GM19035 (cell line): ENCODE data around the gene MAP2K5.

Experiments used
- ATAC-seq: cut with Tn5 transposase; IDR thresholded peaks from one replicate; pipeline ENCODE4 v1.9.1; 2021; ENCODE audit not compliant: unreplicated experiment

MAP2K5 gene

DNA sequence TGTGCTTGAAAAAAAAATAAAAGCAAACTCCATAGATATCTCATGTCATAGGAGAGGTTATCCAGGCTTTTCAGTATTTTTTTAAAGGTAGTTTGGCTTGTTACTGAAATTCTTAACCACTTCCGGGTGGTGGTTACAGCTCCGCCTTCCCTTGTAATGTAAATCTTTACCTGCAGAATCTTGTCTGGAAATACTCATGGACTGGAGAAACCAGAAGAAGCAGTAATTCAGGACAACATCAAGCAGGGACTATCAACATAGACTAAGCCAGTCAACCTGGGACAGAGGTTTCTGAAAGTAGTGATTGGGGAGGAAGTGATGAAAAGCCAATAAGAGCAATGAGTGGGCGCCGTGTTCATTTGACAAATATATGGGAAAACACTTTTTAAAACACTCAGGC, 203.9 kb downstream of the MAP2K5 start:
- ATAC-seq, result no peak

DNA sequence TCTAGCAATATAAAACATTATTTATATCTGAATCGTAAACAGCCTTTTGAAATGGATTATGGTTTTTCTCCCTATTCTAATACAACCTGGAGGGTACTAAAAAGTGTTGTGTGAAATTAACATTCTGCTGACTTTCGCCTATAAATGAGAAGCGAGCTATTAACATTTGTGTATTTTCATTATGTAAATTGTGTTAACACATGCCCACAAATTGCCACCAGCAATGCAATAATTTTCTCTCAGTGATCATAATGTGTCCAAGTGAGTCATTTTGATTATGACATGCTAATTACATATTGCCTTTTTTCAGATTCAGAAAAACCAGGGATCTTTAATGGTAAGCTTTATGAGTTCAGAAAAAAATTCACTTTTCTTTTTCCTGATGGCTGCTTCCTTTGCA, 205.4 kb downstream of the MAP2K5 start:
- ATAC-seq, result no peak

DNA sequence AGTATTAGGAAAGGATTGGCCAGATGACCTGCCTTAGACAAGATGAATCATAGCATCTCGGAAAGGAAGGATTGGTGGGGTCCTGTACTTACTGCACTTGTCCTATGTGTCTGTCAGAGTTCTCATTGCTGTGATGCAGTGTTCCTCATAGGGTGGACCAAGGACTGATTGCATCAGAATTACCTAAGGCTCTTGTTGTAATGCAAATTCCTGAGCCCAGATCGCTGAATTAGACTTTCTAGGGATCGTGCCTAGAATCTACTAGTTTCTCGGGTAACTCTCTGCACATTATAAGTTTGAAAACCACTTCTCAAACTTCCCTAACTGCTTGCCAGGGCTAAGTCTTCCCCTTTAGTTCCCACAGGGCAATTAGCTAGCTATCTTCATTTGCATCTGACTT, 207.9 kb downstream of the MAP2K5 start:
- ATAC-seq, result no peak

DNA sequence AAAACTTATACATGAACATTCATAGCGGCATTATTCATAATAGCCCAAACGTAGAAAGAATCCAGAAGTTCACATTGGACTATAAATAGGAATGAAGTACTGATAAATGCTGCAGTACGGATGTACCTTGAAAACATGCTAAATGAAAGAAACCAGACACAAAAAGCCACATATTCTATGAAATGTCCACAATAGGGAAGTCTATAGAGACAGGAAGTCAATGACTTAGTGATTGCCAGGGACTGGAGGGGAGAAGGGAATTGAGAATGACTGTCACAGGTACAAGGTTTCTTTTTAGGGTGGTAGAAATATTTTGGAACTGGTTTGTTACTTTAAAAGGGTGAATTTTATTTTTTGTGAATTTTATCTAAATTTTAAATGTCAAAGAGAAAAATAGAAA, 211.4 kb downstream of the MAP2K5 start:
- ATAC-seq, result no peak

DNA sequence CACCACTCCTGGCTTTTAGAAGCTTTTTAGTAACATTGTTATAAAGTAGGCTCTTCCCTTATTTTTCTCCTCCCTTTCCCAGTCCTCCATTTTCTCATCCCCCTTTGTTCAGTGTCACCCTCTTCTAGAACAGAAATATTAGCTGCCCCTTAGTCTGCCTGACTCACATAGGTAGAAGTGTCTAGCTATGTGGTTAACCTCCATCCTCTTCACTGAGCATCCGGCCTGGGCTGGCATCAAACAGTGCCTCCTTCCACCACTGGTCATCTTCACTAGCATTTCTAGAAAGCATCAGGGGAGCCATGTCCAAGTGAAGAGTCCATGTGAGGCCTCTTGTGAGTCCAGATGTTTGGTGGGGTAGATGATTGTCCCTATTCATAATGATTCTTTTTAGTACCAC, 212.8 kb downstream of the MAP2K5 start:
- ATAC-seq, result no peak

DNA sequence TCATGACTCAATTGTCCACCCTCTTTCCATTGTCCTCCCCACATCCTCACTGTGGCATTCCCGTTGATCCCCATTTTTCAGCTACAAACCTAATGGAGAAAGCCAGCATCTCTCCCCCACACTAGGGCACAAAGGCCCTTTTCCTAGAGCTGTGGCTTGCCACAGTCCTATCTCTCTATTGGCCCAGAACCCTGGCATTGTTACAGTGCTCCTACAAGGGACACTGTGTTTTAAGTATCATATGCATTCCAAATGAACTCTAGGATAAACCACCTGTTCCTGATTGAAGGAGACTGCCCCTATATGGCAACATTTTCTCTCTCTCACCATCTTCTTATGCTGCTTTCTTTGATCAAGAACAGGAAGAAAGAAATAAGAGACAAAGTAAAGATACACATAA, 213.4 kb downstream of the MAP2K5 start:
- no peak for ATAC-seq

DNA sequence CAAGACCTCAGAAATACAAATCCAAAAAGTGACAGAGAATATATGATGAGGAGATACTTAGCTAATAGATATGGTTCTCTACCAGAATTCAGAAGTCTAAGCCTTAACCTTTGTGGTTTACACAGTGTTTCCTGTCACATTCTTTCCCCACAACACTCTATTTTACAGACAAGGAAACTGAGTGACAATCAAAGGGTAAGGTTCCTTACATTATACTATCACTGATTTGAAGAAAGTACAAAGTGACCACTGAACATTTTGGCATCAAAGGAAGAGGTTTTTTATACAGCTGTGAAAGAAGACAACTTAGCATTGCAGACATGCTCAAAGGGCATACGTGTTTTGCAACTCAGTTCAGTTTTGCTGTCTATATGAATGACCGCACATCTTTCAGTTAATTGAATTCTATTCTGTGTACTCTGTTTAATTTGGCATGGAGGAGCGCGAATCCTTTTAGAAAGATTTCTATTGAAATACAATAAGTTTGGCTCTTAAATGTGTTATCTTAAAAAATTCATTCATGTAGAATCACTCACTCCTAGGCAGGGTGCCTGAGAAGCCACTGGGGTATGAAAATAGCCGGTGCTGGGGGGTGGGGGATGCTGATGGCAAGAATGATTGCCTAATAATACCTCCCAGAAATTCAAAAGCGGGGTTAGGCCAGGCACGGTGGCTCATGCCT, 216.3 kb downstream of the MAP2K5 start:
- no peak for ATAC-seq

DNA sequence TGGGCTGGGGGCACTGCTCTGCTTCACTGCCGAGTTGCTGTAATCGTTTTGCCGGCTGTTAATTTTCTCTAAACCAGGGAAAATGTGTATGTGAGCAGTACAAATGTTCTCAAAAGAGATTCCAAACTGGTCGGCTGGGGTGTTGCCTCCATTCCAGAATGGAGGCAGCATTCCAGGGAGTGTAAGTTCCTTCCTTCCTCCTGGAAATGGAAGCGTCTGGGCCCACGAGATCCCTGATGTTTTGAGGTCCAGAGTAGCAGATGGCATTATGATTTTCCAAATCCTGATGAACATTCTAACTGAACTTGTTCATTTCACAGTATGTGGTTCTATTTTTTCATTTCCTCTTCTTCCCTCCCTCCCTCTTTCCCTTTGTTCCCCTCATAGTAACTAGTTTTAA, 218.4 kb downstream of the MAP2K5 start:
- no peak for ATAC-seq

DNA sequence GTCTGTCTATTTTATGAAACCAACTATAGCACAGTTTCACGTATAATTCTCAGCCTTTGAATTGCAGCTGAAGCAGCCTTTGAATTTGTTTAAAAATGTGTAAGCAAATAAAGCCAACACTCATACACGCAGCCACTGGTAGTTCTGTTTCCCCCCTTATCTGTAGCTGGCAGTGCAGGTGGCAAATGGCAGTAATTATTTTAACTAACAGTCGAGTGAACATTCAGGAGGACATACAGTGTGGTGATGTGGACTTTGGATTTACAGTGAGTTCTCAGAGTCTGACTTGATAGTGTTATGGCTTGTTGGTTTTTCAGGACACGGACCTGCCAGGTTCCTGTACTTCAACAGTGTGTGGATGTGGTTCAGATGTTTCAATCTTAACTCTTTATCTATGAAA, 218.8 kb downstream of the MAP2K5 start:
- no peak for ATAC-seq

DNA sequence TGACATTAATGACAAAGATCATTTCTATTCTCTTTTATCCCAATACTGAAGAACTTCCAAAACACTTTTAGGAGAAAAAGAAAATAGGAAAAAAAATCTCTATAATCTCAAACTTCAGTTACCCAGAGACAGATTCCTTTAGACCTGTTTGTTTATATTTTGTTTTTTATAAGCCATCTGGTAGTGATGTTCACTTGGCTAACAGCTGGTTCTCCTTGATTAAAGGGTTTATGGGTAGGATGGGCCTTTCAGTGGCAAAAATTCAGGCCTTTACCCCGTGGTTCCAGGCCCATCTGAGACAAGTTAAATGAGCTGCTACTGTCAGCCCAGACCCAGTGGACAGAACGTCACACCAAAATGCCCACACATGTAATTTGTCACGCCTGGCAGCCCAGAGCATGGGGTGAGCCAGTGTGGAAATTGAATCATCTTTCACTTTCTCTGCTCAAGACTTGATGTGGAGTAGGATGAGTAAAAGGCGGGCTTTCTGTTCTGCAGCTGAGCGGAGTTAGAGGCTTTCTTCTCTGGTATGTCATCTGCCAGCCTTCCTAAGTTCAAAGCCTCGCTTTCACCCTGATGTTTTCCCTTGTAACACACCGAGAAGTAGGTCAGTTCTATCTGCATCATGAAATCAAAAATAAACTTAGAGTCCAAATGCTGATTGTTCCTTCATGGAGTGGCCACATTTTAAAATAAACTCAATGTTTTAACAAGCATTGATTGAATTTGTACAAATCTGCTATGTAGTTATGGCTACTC, 220.3 kb downstream of the MAP2K5 start:
- peak; percentile 76 for ATAC-seq

DNA sequence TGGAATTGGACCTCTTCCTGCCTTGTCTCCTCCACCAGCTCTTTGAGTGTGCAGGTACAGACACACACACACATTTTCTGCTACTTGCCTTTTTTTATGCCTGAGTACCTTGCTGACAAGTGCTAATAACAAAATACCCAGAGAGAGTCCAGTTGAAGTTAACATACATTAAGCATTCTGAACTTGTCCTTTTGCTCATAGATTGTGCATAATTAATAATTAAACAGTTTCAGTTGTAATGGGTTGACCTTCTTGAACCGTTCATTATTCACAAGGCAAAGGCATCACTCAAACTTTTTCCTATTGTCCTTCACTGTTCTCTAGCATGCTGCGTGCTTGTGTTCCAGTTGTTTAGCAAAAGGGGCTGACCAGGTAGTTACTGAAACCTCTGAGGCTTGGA, 223.2 kb downstream of the MAP2K5 start:
- no peak for ATAC-seq

DNA sequence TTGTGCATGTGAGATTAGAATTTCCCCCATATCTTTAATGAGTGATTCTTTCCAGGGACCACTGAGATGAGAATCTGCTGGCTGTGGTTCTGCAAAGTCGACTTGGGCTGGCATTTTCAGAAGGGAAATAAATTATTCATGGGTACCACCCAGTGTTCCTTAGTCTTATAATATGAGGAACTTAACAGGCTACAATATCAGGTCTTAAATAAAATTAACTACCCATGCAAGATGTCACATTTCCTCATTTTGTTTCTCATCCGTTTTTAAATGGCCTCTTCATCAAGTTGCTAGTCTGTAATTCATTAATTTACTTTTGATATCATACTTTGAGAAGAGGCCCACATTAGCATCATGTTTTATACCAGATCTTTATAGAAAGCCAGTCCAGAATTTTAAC, 224.5 kb downstream of the MAP2K5 start:
- no peak for ATAC-seq

DNA sequence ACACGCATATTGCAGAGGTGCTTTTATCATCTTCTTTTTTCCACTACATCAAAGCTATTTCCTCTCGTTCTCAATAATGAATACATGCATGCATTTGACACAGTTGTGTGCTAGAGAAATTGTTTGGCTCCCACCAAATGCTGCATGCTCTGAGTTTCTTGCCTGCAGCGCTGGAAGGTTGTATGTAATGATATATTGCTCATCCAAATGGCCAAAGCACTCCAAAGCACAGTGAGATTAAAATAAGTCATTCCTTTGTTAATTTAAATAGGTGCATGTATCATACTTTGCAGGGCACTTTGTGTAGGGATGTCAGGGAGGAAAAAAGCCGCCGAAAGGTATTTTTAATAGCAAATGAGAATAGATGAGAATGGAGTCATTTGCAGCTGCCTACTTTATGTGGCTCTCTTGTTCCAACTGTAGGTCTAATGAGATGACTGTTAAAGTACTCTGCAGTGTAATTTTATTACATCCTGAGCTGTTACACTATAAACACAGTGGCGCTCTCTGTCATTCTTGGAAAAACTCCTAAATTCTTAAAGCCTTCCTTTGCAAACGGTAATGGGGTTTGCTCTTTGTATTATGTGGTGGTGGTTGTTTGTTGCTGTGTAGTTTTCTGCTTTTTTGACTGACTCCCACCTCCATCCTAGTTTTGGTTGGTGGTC, 225.9 kb downstream of the MAP2K5 start:
- ATAC-seq, result no peak

DNA sequence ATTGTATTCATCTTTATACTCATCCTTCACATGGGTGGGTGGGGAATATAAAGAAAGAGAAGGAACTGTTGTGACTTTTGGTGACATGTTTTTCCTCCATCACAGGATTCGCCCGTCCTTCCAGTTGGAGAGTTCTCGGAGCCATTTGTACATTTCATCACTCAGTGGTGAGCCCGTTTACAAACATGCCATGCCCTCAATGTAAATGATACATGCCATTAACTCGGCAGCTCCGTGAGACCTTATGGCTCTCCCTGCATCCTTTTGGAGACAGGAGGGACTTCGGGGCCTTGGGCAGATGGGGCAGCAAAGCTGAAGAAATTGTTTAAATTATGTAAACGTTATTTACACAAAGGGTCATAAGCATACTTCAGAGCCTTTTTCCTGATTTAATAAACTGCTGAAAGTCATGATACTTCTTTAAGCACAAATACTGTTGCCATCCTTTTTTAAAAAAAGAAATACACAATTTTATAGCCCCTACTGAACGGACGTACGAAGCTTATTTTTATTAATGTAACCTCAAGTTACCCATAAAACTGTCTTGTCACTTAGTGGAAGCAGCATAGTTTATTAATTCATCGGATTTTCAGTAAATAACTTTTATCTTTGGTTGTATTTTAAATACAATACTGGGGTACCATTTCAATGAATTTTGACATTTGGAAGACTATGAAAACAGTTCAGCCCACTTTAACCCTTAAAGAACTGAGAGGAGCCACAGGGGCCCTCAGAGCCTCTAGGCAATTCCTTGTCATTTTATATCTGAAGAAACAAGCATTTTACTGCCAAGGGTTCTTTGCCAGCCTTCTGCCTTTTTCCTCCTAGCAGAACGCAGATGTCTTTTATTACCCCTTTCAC, 227.2 kb downstream of the MAP2K5 start:
- ATAC-seq, result no peak

DNA sequence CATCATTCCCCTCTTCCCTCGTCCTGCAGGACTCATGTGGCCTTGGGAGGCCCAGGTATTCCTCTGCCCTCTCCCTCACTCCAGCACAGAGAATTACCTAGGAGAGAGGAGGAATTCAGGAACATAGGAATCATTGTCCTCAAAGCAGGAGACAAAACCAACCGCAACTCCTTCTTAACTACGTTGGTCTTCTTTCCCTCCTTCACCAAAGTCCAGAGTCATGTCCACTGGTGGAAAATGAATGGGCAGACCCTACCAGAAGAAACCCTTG, 227.8 kb downstream of the MAP2K5 start:
- no peak for ATAC-seq

DNA sequence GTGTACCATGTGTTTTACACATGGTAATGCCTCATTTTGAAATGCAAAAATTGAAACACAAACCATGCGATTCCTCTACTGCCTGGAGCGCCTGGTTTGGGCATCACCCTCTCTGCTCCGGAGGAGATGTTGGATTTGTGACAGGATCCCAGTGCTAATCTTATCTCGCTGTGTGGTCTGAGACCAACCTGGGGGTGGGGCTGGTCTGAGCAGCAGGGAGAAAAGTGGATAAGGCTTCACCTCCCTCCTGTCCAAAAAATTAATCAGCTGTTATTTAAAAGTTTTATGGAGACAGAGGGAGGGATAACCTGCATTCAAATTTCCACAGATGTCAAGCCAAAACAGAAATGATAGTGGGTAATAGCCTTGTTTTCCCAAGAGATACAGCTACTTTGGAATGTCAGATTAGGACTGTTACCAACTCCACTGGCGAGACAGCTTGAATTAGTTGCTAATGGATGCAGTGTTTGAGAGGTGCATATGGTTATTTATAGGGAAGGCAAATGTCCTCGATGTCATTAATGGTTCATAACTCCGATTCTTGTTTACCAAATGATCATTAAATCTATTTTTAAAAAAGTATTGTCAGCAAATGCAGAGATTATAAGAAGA, 228.8 kb downstream of the MAP2K5 start:
- no peak for ATAC-seq

DNA sequence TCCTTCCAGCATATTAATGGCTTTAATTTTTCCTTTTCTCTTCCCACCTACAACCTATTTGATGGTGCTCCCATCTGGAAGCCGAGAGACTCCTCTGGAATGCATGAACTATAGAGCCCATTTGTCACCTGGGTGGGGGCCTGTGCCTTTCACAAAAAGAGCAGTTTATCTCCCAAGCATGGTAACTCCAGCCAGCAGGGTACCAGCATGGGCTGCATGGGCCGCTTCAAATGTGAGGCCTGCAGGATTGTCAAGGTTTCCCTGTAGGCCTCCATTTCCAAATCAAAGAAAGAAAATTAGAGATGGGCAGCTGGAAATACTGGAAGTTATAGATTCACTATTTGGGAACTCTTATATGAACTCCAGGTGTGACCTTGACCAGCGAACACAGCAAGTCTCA, 232.1 kb downstream of the MAP2K5 start:
- no peak for ATAC-seq

DNA sequence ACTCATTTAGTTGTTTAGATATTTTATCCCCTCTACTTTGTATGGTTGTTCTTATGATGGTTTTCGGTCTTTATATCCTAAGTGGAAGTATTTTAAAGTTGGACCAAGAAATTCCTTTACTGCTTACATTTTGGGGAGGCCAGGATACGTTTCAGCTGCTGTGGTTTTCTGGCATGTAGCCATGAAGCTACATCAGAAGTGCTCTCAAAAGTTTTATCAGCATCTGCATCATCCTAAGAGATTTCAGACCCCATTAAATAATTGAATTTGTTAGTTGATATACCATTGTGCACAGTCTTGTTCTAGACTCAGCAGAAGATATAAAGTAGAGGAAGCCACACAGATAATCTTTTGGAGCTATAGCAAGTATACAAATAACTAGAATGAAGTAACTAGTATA, 232.7 kb downstream of the MAP2K5 start:
- no peak for ATAC-seq

DNA sequence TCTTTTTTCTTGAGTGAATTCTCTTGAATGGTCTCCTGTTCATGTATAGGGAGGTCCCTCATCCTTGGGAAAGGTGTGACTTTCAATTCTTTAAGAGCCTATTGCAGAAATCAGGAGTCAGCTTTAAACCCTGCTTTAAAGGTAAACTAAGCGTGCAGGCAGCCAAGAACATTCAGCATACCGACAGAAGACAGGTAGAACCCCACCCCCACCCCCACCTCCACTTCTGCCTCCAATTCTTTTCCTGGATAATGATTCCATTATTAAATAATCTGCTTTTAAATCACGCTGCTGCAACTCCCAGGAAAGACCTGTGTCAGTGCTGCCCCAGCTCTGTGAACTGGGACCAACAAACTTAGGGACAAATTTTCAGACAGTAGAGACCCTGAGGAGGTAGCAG, 233.5 kb downstream of the MAP2K5 start:
- ATAC-seq, result no peak

DNA sequence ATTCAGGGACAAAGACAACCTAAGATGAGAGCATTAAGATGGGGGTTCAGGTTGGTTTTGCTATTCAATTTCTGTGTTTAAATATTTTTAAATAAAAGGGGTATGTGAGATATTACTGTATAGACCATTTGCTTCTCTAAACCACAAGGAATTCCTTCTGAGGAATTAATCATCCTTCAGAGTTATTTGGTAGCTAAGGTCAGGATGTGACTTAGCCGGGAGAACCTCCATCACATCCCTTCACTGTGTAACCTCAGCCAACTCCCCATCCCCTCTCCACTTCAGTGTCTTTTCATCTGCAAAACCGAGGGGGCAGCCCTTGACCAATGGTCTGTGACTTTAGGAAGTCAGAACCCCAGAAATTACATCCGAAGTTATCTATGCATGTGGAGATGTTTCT, 234.1 kb downstream of the MAP2K5 start:
- no peak for ATAC-seq

DNA sequence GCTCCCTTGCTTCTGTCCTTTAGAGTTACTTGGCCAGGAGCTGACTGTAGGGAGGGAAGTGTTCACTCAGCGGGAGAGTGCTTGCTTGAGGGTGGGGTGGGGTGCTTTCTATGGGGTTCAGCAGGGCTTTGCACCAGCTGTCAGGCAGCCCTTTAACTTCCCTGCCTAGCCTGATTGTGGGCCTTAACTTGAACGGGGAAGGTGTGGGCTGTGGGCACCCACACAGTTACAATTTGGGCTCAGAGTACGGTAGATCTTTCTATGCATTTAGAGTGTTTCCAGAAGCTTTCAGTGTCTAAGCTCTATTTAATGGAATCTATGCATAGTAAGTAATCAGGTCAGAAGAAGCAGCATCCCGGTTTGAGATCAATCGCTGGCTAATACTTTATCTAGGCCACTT, 234.6 kb downstream of the MAP2K5 start:
- no peak for ATAC-seq
